Astrocyte of the cerebellum (primary cell): Measurements from ENCODE around the gene STK36.
A peak's percentile ranks its signal among the peaks of the same experiment; 100 is the strongest.

Experiments used
- DNase-seq: peaks from one replicate; pipeline ENCODE4 v3.0.0-alpha.2; 2011; ENCODE audit warnings: low read depth
- H3K4me3 ChIP-seq: 2 replicates; pipeline ENCODE4 v1.5.1; 2011; ENCODE audit warnings: mild to moderate bottlenecking, low read depth, low read length, moderate library complexity
- in situ Hi-C: cut with HindIII; loops from 2 replicates; pipeline ENCODE4 v1.10.0; 2017; ENCODE audit warnings: low sequenced_read_pairs
- TF ChIP-seq, protein P1 (sequence below): IDR thresholded peaks from 2 replicates; pipeline ENCODE4 v1.5.1; 2012; ENCODE audit warnings: low read length, low read depth, moderate library complexity, mild to moderate bottlenecking; ENCODE audit errors: missing control alignments

The STK36 gene

GRCh38 chr2:218701806-218702205 lies 29.9 kb downstream of the STK36 start:
- H3K4me3 ChIP-seq: no peak overlapping the region
- TF ChIP-seq, protein P1, sequence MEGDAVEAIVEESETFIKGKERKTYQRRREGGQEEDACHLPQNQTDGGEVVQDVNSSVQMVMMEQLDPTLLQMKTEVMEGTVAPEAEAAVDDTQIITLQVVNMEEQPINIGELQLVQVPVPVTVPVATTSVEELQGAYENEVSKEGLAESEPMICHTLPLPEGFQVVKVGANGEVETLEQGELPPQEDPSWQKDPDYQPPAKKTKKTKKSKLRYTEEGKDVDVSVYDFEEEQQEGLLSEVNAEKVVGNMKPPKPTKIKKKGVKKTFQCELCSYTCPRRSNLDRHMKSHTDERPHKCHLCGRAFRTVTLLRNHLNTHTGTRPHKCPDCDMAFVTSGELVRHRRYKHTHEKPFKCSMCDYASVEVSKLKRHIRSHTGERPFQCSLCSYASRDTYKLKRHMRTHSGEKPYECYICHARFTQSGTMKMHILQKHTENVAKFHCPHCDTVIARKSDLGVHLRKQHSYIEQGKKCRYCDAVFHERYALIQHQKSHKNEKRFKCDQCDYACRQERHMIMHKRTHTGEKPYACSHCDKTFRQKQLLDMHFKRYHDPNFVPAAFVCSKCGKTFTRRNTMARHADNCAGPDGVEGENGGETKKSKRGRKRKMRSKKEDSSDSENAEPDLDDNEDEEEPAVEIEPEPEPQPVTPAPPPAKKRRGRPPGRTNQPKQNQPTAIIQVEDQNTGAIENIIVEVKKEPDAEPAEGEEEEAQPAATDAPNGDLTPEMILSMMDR: no peak
- in situ Hi-C loops: no loop called here
- DNase-seq: peak; percentile 63

DNA sequence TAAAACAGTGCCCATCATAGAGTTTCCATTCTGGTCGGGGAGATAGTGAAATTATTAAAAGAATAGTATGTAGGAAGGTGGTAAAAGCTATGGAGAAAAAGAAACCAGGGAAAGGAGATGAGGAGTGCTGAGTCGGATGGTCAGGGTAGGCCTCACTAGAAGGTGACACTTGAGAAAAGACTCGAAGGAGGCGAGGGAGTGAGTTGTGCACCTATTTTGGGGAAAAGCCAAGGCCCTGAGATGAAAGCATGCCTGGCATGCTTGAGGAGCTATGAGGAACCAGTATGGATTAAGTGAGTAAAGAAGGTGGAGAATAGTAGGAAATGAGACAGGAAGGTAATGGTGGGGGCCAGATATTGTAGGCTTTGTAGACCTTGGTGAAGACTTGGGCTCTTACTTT lies 31.5 kb downstream of the STK36 start:
- no peak for DNase-seq
- in situ Hi-C loops: no loop called here
- TF ChIP-seq, protein P1: no peak
- no peak overlapping the region for H3K4me3 ChIP-seq

DNA sequence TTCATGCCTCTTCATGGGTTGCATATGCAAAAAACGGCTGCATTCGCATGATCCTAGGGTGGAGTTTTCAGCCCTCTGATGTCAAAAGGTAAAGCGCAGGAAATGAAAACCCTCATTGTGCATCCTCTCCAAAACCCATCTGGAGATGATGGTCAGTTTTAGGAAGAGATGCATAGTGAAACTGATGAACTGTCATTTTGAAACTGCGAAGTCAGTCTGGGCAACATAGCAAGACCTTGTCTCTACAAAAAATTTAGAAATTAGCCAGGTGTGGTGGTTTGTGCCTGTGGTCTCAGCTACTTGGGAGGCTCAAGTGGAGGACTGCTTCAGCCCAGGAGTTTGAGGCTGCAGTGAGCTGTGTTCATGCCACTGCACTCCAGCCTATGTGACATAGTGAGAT lies 36.2 kb downstream of the STK36 start:
- in situ Hi-C loops: no loop called here
- no peak overlapping the region for H3K4me3 ChIP-seq
- TF ChIP-seq, protein P1: no peak
- no peak for DNase-seq

DNA sequence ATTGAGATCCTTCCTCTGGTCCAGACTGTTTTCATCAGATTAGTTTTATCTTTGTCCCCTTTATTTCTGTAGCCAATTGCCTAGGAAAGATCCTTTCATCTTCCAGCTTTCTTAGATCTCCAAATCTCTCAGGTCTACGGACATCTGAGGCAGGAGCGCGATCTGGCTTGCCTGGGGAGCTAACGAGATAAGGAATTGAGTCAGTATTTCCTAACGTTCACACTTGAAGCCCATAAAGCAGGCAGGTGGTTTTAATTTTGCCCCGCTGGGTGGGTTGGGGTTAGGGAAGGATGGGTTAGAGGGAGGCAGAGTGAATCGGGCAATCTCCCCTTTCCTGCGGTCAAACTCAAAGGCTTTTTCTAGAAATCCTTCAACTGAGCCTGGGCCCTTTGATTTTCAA lies 38.0 kb downstream of the STK36 start:
- no peak overlapping the region for H3K4me3 ChIP-seq
- DNase-seq: no peak
- in situ Hi-C loops: no loop called here
- TF ChIP-seq, protein P1: no peak

- in situ Hi-C loops: no loop called here
- no peak for DNase-seq
- peak overlapping the region; percentile 95 for H3K4me3 ChIP-seq
- TF ChIP-seq, protein P1: no peak
These were observed 38.4 kb downstream of the STK36 start for GRCh38 chr2:218710334-218710686.

DNA sequence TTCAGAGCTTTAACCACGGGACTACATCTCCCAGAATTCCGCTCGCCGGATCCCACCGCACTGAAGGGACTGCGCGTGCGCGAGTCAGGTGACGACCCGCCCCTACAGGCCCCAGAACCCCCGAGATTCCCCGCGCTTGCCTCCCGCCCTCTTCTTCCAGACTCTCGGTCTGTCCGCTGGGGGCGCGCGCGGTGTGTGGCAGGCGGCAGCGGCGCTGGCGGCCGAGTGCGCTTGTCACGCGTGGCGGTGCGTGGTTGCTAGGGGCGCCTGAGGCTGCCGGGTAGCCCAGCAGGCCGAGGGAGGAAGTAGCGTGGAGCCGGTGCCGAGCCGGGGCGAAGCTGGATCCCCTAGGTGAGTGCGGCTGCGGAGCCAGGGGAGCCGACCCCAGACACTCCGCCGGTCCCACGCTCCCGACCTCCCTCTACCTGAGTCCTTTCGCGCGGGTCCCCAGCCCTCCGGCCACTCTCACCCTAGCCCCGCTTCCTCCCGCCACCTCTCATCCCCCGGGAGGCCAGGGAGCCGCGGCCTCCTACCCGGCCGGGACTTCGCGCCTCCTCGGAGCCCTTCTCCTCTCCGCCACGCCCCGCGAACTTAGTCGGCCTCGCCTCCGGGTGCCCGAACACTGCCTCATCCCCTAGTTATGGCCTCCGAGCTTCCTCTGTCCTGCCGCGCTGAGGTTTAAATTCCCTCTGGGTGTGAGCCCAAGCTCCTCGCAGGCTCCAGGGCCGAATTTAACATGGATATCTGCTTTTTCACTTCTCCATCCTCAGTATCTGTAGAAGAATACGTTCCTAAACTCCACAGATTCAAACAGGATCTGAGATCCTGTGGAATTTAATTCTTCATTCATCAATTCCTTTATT lies 39.0 kb downstream of the STK36 start, which contains the start of gene TTLL4:
Gene TTLL4, plus strand, starts transcription at position 149 of the 863 bp plus-strand sequence. CDS start 26,842 bp downstream, outside the sequence.
- H3K4me3 ChIP-seq: peak within 1 kb of the TSS; percentile 95
- peak; percentile 89 for DNase-seq

More for the DNA sequence above, 39.0 kb downstream of the STK36 start, which contains the start of gene TTLL4:
- TF ChIP-seq, protein P1: peak; percentile 81
- in situ Hi-C loops: no loop called here
